Activated B cell treated with CpG ODN at 0.5 μM for 24 hours (primary cell): ENCODE measurements around the gene CTCFL. TPM values are rescaled to one million over a fixed set of nuclear protein-coding genes. Genes with fewer than 3 reads are reported as not detected.

ENCODE experiments used
- ATAC-seq: fragments of 200-7000 bp; cut with Tn5 transposase; one replicate; pipeline ENCODE4 v1.10.0; 2021; ENCODE audit warnings: low read depth, mild to moderate bottlenecking, moderate library complexity
- CTCF ChIA-PET: fragments of 350-600 bp; sonication (Branson Sonifier 250); formaldehyde crosslinking; loops from one replicate; lab custom pipeline; 2021; ENCODE audit warnings: antibody characterized with exemption; lab: Charles Lee
- POLR2A ChIA-PET: fragments of 350-600 bp; sonication (Branson Sonifier 250); formaldehyde crosslinking; loops from one replicate; lab custom pipeline; 2021; ENCODE audit warnings: antibody characterized with exemption; lab: Charles Lee
- DNase-seq: peaks from one replicate; pipeline ENCODE4 v3.0.0; 2022
- H3K27ac Mint-ChIP-seq: one replicate; pipeline ENCODE4 v1.8.0; 2020; ENCODE audit warnings: mixed read lengths
- H3K27me3 Mint-ChIP-seq: one replicate; pipeline ENCODE4 v1.8.0; 2021; ENCODE audit warnings: mixed read lengths
- H3K36me3 Mint-ChIP-seq: one replicate; pipeline ENCODE4 v1.8.0; 2021; ENCODE audit warnings: low read depth, mixed read lengths
- H3K4me1 Mint-ChIP-seq: one replicate; pipeline ENCODE4 v1.8.0; 2021; ENCODE audit warnings: mixed read lengths
- H3K4me3 Mint-ChIP-seq: one replicate; pipeline ENCODE4 v1.8.0; 2020; ENCODE audit warnings: mild to moderate bottlenecking, mixed read lengths
- H3K9me3 Mint-ChIP-seq: one replicate; pipeline ENCODE4 v1.8.0; 2020; ENCODE audit warnings: mixed read lengths
- intact Hi-C: fragments of 100-400 bp; cut with micrococcal nuclease; formaldehyde crosslinking; loops from one replicate; pipeline ENCODE4 v1.15.1; 2024
- total RNA-seq: library from RNA; stranded (reverse); gene quantifications from 2 replicates; pipeline ENCODE4 v1.2.3, GENCODE V29; 2022
- TF ChIP-seq, protein P1 (sequence below): fragments of 200-600 bp; IDR thresholded peaks from one replicate; pipeline ENCODE4 v1.8.0; 2022; ENCODE audit warnings: antibody characterized with exemption, mild to moderate bottlenecking

The CTCFL gene
- total RNA-seq, 1 donor from 2014 or later, result not detected

- no peak overlapping the region for H3K27ac Mint-ChIP-seq
- no peaks in the 10 kb centered on the region for H3K27me3 Mint-ChIP-seq
- no peak overlapping the region for H3K4me3 Mint-ChIP-seq
- no peaks in the 10 kb centered on the region for H3K36me3 Mint-ChIP-seq
- peaks cover 41% of the 10 kb centered on the region for H3K4me1 Mint-ChIP-seq
- no peak for DNase-seq
- H3K9me3 Mint-ChIP-seq, result no peaks in the 10 kb centered on the region
- CTCF ChIA-PET, result interaction anchor here (2.8 kb wide), 1 partner anchor 119 kb away, joined by 9 read pairs; no protein-coding TSS in a partner anchor
- intact Hi-C loops, result no loop called here
- POLR2A ChIA-PET, result no interaction called here
- ATAC-seq, result no peak
- TF ChIP-seq, protein P1, sequence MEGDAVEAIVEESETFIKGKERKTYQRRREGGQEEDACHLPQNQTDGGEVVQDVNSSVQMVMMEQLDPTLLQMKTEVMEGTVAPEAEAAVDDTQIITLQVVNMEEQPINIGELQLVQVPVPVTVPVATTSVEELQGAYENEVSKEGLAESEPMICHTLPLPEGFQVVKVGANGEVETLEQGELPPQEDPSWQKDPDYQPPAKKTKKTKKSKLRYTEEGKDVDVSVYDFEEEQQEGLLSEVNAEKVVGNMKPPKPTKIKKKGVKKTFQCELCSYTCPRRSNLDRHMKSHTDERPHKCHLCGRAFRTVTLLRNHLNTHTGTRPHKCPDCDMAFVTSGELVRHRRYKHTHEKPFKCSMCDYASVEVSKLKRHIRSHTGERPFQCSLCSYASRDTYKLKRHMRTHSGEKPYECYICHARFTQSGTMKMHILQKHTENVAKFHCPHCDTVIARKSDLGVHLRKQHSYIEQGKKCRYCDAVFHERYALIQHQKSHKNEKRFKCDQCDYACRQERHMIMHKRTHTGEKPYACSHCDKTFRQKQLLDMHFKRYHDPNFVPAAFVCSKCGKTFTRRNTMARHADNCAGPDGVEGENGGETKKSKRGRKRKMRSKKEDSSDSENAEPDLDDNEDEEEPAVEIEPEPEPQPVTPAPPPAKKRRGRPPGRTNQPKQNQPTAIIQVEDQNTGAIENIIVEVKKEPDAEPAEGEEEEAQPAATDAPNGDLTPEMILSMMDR, result no peak
These were observed 24.7 kb downstream of the CTCFL start for GRCh38 chr20:57500235-57500634.

DNA sequence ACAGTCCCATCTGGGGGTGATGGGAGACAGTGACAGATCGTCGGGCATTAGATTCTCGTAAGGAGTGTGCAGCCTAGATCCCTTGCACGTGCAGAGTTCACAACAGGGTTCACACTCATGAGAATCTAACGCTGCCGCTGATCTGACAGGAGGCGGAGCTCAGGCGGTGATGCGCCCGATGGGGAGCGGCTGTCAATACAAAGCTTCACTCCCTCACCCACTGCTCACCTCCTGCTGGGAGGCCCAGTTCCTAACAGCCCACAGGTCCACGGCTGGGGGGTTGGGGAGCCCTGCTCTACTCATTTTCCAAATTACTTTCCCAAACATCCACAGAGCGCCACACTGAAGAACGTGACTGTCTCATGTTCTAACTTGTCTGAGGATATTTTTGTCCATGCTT lies 25.3 kb downstream of the CTCFL start:
- H3K27ac Mint-ChIP-seq, result no peak overlapping the region
- no peak overlapping the region for H3K4me3 Mint-ChIP-seq
- ATAC-seq, result no peak
- H3K27me3 Mint-ChIP-seq, result no peaks in the 10 kb centered on the region
- no peaks in the 10 kb centered on the region for H3K36me3 Mint-ChIP-seq
- peaks cover 43% of the 10 kb centered on the region for H3K4me1 Mint-ChIP-seq
- ChIA-PET CTCF (interaction anchor here (0.7 to 2.8 kb wide), 7 partner anchors 93 to 711 kb away, joined by 3 to 26 read pairs (median 4); no protein-coding TSS in a partner anchor), POLR2A (interaction anchor here (0.7 to 2.3 kb wide), 2 partner anchors 109 to 736 kb away, joined by 3 to 9 read pairs; partner anchors contain the start of gene RBM38)
- H3K9me3 Mint-ChIP-seq, result no peaks in the 10 kb centered on the region
- TF ChIP-seq, protein P1, result no peak
- no peak for DNase-seq
- intact Hi-C loops, result loop anchor here (1.0 to 5.0 kb wide), 3 partner anchors 407 to 947 kb away; no protein-coding TSS in a partner anchor

- no peak overlapping the region for H3K4me3 Mint-ChIP-seq
- DNase-seq (no peak), ATAC-seq (peak; percentile 80)
- CTCF ChIA-PET, result interaction anchor here (0.6 to 2.8 kb wide), 18 partner anchors 8 to 1574 kb away, joined by 3 to 26 read pairs (median 4); partner anchors contain the start of gene RBM38
- peaks cover 34% of the 10 kb centered on the region for H3K4me1 Mint-ChIP-seq
- intact Hi-C loops, result loop anchor here (1.0 to 5.0 kb wide), 5 partner anchors 96 to 946 kb away; no protein-coding TSS in a partner anchor
- no peaks in the 10 kb centered on the region for H3K27me3 Mint-ChIP-seq
- POLR2A ChIA-PET, result interaction anchor here (0.7 to 2.3 kb wide), 5 partner anchors 64 to 737 kb away, joined by 3 to 9 read pairs (median 3); partner anchors contain the start of gene RBM38
- TF ChIP-seq, protein P1, result no peak
- H3K9me3 Mint-ChIP-seq, result no peaks in the 10 kb centered on the region
- H3K36me3 Mint-ChIP-seq, result no peaks in the 10 kb centered on the region
- peak overlapping the region; percentile 36 for H3K27ac Mint-ChIP-seq
These were observed 26.2 kb downstream of the CTCFL start for GRCh38 chr20:57498425-57499400.

DNA sequence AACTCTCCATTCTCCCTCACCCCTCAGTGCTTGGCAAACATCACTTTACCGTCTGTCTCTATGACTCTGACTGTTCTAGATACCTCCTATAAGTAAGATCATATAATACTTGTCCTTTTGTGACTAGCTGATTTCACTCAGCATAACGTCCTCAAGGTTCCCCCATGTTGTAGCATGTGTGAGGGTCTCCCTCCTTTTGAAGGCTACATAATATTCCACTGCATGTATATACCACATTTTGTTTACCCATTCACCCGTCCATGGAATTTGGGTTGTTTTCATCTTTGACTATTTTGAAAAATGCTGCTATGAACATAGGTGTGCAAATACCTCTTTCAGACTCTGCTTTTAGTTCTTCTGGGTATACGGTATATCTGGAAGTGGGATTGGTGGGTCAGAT lies 28.3 kb downstream of the CTCFL start:
- H3K4me1 Mint-ChIP-seq, result peaks cover 35% of the 10 kb centered on the region
- no peaks in the 10 kb centered on the region for H3K27me3 Mint-ChIP-seq
- CTCF ChIA-PET, result interaction anchor here (1.6 to 2.1 kb wide), 4 partner anchors 15 to 133 kb away, joined by 5 to 24 read pairs (median 12); partner anchors contain the start of gene RBM38
- DNase-seq (no peak), ATAC-seq (no peak)
- H3K9me3 Mint-ChIP-seq, result no peaks in the 10 kb centered on the region
- H3K36me3 Mint-ChIP-seq, result no peaks in the 10 kb centered on the region
- POLR2A ChIA-PET, result no interaction called here
- H3K4me3 Mint-ChIP-seq, result no peak overlapping the region
- TF ChIP-seq, protein P1, result no peak
- H3K27ac Mint-ChIP-seq, result no peak overlapping the region
- intact Hi-C loops, result loop anchor here (5.0 kb wide), 2 partner anchors 404 to 944 kb away; no protein-coding TSS in a partner anchor
